ENCODE measurements around the gene TMSB4X. TPM values are rescaled to one million over a fixed set of nuclear protein-coding genes. Genes with fewer than 3 reads are reported as not detected.
A peak's percentile ranks its signal among the peaks of the same experiment; 100 is the strongest.

TMSB4X gene
- total and polyA plus RNA-seq, 8 donors = 460 to 2,276 (median 1,009) TPM

GRCh38 chrX:12946838-12947544, 27.9 kb upstream of the TMSB4X start:
- ATAC-seq (peak; percentile 74 to 86 (median 84)), DNase-seq (peak in 5 of 6 donors; percentile 21 to 72 (median 62)), FAIRE-seq (no peak)
- Histone ChIP-seq H3K36me3 (no peaks in the 10 kb centered on the region), H3K27ac (peak overlapping the region in 2 of 4 donors; percentile 4 to 58), H3K4me1 (peaks cover 9 to 16% (median 16%) of the 10 kb centered on the region in 3 donors), H3K4me3 (no peak overlapping the region), H3K9me3 (no peaks in the 10 kb centered on the region), H3K27me3 (no peaks in the 10 kb centered on the region)
- 39 to 54% methylated on average over 5 of the region's 5 CpGs for WGBS, 2 donors
- intact Hi-C loops (cut with DNase I) = no loop called here
- TF ChIP-seq CTCF (IDR thresholded peaks at IDR 0.05) = peak; percentile 69 to 88 (median 86)

- Histone ChIP-seq H3K27me3 (no peaks in the 10 kb centered on the region), H3K4me3 (no peak overlapping the region), H3K36me3 (no peaks in the 10 kb centered on the region), H3K9me3 (no peaks in the 10 kb centered on the region), H3K4me1 (peaks cover 9 to 16% (median 16%) of the 10 kb centered on the region in 3 donors), H3K27ac (peak overlapping the region in 2 of 4 donors; percentile 55 to 58)
- no peak for TF ChIP-seq CTCF (IDR thresholded peaks at IDR 0.05)
- DNase-seq = no peak
- 54 to 60% methylated on average over 5 of the region's 5 CpGs for WGBS, 2 donors
- FAIRE-seq = no peak
- ATAC-seq = peak; percentile 51 to 79 (median 65)
- intact Hi-C loops (cut with DNase I) = no loop called here
Measured at GRCh38 chrX:12947545-12948235, 27.2 kb upstream of the TMSB4X start.

GRCh38 chrX:12948495-12948894, 26.4 kb upstream of the TMSB4X start:
- no peak for TF ChIP-seq CTCF (IDR thresholded peaks at IDR 0.05)
- H3K27ac ChIP-seq = peak overlapping the region in 2 of 4 donors; percentile 55 to 58

GRCh38 chrX:12949205-12949926, 25.5 kb upstream of the TMSB4X start:
- TF ChIP-seq CTCF (IDR thresholded peaks at IDR 0.05) = no peak
- no peaks in the 10 kb centered on the region for H3K36me3 ChIP-seq
- H3K9me3 ChIP-seq = no peaks in the 10 kb centered on the region
- peaks cover 9 to 16% (median 16%) of the 10 kb centered on the region in 3 donors for H3K4me1 ChIP-seq
- no peak for DNase-seq
- WGBS, 2 donors = 74 to 77% methylated on average over 5 of the region's 5 CpGs
- intact Hi-C loops (cut with DNase I) = no loop called here
- FAIRE-seq = no peak
- H3K4me3 ChIP-seq = no peak overlapping the region
- no peak for ATAC-seq
- peak overlapping the region in 2 of 4 donors; percentile 38 to 54 for H3K27ac ChIP-seq
- H3K27me3 ChIP-seq = no peaks in the 10 kb centered on the region

More at GRCh38 chrX:12948495-12948894, 26.4 kb upstream of the TMSB4X start:
- Histone ChIP-seq H3K36me3 (no peaks in the 10 kb centered on the region), H3K27me3 (no peaks in the 10 kb centered on the region), H3K9me3 (no peaks in the 10 kb centered on the region), H3K4me3 (no peak overlapping the region), H3K4me1 (peaks cover 9 to 16% (median 16%) of the 10 kb centered on the region in 3 donors)
- FAIRE-seq (no peak), ATAC-seq (peak in 1 of 4 donors; percentile 10), DNase-seq (no peak)
- WGBS, 2 donors = 90 to 98% methylated on average over 2 of the region's 2 CpGs
- intact Hi-C loops (cut with DNase I) = no loop called here

All from pancreas (tissue), 10 donors.